DND-41 (cell line): ENCODE results near the gene TEX47.

ENCODE experiments used
- CTCF ChIP-seq: IDR thresholded peaks from 2 replicates; pipeline ENCODE4 v1.5.1; 2012; ENCODE audit warnings: borderline replicate concordance, low read length, moderate library complexity, mild to moderate bottlenecking; ENCODE audit not compliant: poor library complexity, severe bottlenecking; ENCODE audit errors: extremely low read depth
- EZH2 ChIP-seq: IDR thresholded peaks from 3 replicates; pipeline ENCODE4 v1.6.1; 2012; ENCODE audit warnings: borderline replicate concordance, low read depth, mild to moderate bottlenecking, moderate library complexity, low read length, inconsistent platforms; ENCODE audit not compliant: severe bottlenecking

GRCh38 chr7:88761779-88762178 is 33.8 kb downstream of the TEX47 start:
- no peak for TF ChIP-seq CTCF
- no peak for TF ChIP-seq EZH2
